PC-3 (cell line): ENCODE measurements around the gene ICE2. TPM values are rescaled to one million over a fixed set of nuclear protein-coding genes. Genes with fewer than 3 reads are reported as not detected.

ENCODE experiments used
- ATAC-seq: fragments of 200-7000 bp; cut with Tn5 transposase; 2 replicates; pipeline ENCODE4 v1.9.1; 2020; ENCODE audit warnings: mild to moderate bottlenecking, moderate library complexity
- BruUV-seq: library from RNA; stranded (reverse); fragments of 400-500 nt; replicated peaks from 2 replicates; lab custom pipeline; 2021; lab: Mats Ljungman, UMichigan
- CTCF ChIA-PET: fragments of 300-600 bp; sonication (Branson Sonifier 250); formaldehyde crosslinking; loops from one replicate; lab custom pipeline; 2022; ENCODE audit warnings: antibody characterized with exemption; lab: Charles Lee
- POLR2A ChIA-PET: fragments of 300-600 bp; sonication (Branson Sonifier 250); formaldehyde crosslinking; loops from one replicate; lab custom pipeline; 2022; ENCODE audit warnings: antibody characterized with exemption; ENCODE audit not compliant: unreplicated experiment; lab: Charles Lee
- DNase-seq: peaks from one replicate; pipeline ENCODE4 v3.0.0-alpha.2; 2015
- H2AFZ ChIP-seq: fragments of 300-600 bp; sonication (generic); 2 replicates; pipeline ENCODE4 v1.6.0; 2016; ENCODE audit warnings: antibody characterized with exemption, low read length
- H3F3A ChIP-seq: fragments of 300-600 bp; sonication (generic); one replicate; pipeline ENCODE4 v1.6.0; 2017; ENCODE audit warnings: antibody characterized with exemption, low read length, control low read depth, mild to moderate bottlenecking; ENCODE audit not compliant: unreplicated experiment
- H3K27ac ChIP-seq: fragments of 300-600 bp; sonication (generic); 2 replicates; pipeline ENCODE4 v1.5.1; 2016; ENCODE audit warnings: mild to moderate bottlenecking, low read length
- H3K27me3 ChIP-seq: fragments of 300-600 bp; sonication (generic); 2 replicates; pipeline ENCODE4 v1.6.1; 2016; ENCODE audit warnings: low read length, mixed read lengths
- H3K36me3 ChIP-seq: fragments of 300-600 bp; sonication (generic); 2 replicates; pipeline ENCODE4 v1.6.1; 2016; ENCODE audit warnings: low read depth, mixed run types, low read length, mixed read lengths
- H3K4me1 ChIP-seq: fragments of 300-600 bp; sonication (generic); 2 replicates; pipeline ENCODE4 v1.5.1; 2016; ENCODE audit warnings: low read length; ENCODE audit not compliant: insufficient read depth
- H3K4me2 ChIP-seq: fragments of 300-600 bp; sonication (generic); 2 replicates; pipeline ENCODE4 v1.6.0; 2016; ENCODE audit warnings: low read length
- H3K4me3 ChIP-seq: fragments of 300-600 bp; sonication (generic); 2 replicates; pipeline ENCODE4 v1.5.1; 2016; ENCODE audit warnings: mild to moderate bottlenecking, low read length, mixed read lengths
- H3K79me2 ChIP-seq: fragments of 300-600 bp; sonication (generic); 2 replicates; pipeline ENCODE4 v1.6.1; 2017; ENCODE audit warnings: low read length, mixed read lengths
- H3K9ac ChIP-seq: fragments of 300-600 bp; sonication (generic); 2 replicates; pipeline ENCODE4 v1.6.0; 2016; ENCODE audit warnings: mild to moderate bottlenecking, low read length
- H3K9me2 ChIP-seq: fragments of 300-600 bp; sonication (generic); replicated peaks from 2 replicates; pipeline ENCODE4 v1.6.1; 2016; ENCODE audit warnings: mixed run types, low read length, mixed read lengths
- H3K9me3 ChIP-seq: fragments of 300-600 bp; sonication (generic); 2 replicates; pipeline ENCODE4 v1.6.1; 2016; ENCODE audit warnings: low read length, mixed read lengths
- H4K20me1 ChIP-seq: fragments of 300-600 bp; sonication (generic); 2 replicates; pipeline ENCODE4 v1.6.1; 2016; ENCODE audit warnings: low read length, mixed read lengths
- CTCF ChIP-seq: fragments of 300-600 bp; sonication (generic); conservative IDR thresholded peaks from 2 replicates; pipeline ENCODE4 v1.5.1; 2017; ENCODE audit warnings: antibody characterized with exemption, low read depth, mild to moderate bottlenecking, low read length
- EZH2 ChIP-seq: fragments of 300-600 bp; sonication (generic); IDR thresholded peaks from one replicate; pipeline ENCODE4 v1.6.1; 2017; ENCODE audit warnings: antibody characterized with exemption, mild to moderate bottlenecking, low read length; ENCODE audit not compliant: unreplicated experiment
- EZH2phosphoT487 ChIP-seq: fragments of 300-600 bp; sonication (generic); IDR thresholded peaks from 2 replicates; pipeline ENCODE4 v1.6.1; 2018; ENCODE audit warnings: mild to moderate bottlenecking, antibody characterized with exemption, low read length, borderline replicate concordance
- intact Hi-C: fragments of 100-400 bp; cut with micrococcal nuclease; formaldehyde crosslinking; loops from 2 replicates; pipeline ENCODE4 v1.9.0; 2023
- total RNA-seq: library from RNA; depleted of rRNA; stranded (reverse); fragments of >200 nt; gene quantifications from 2 replicates; pipeline ENCODE4 v1.2.3, GENCODE V29; 2014

ICE2 gene
- total RNA-seq, 1 experiment from 2014 or later, result 14.8 TPM

- Histone ChIP-seq H3K9ac (peak overlapping the region; percentile 100), H3K27ac (peak overlapping the region; percentile 98), H3K79me2 (peaks cover 74% of the 10 kb centered on the region), H3K36me3 (peaks cover 43% of the 10 kb centered on the region), H3K9me3 (no peaks in the 10 kb centered on the region), H3K27me3 (no peaks in the 10 kb centered on the region), H3K4me2 (peak overlapping the region; percentile 98), H4K20me1 (peaks cover 47% of the 10 kb centered on the region), H3K4me3 (peak overlapping the region; percentile 93), H3K4me1 (peaks cover 67% of the 10 kb centered on the region), H3F3A (peaks cover 33% of the 10 kb centered on the region), H2AFZ (no peak overlapping the region), H3K9me2 (no peaks in the 10 kb centered on the region)
- BruUV-seq, result no TSS peak
- ATAC-seq (no peak), DNase-seq (no peak)
- POLR2A ChIA-PET, result interaction anchor here (0.6 to 1.4 kb wide), 2 partner anchors 11 to 27 kb away, joined by 5 to 7 read pairs; no protein-coding TSS in a partner anchor
- intact Hi-C loops, result loop anchor here (10.0 kb wide), 1 partner anchor 128 kb away; no protein-coding TSS in a partner anchor
- CTCF ChIA-PET, result no interaction called here
- no peak for TF ChIP-seq CTCF
- no peak for TF ChIP-seq EZH2phosphoT487
- TF ChIP-seq EZH2, result no peak
Observed at GRCh38 chr15:60396560-60396957, 82.4 kb downstream of the ICE2 start.

- H3K36me3 ChIP-seq, result peaks cover 44% of the 10 kb centered on the region
- POLR2A ChIA-PET, result interaction anchor here (1.4 kb wide), 1 partner anchor 11 kb away, joined by 7 read pairs; no protein-coding TSS in a partner anchor
- peaks cover 51% of the 10 kb centered on the region for H4K20me1 ChIP-seq
- H3K9me3 ChIP-seq, result no peaks in the 10 kb centered on the region
- H3F3A ChIP-seq, result peaks cover 33% of the 10 kb centered on the region
- no peaks in the 10 kb centered on the region for H3K27me3 ChIP-seq
- peak overlapping the region; percentile 100 for H3K9ac ChIP-seq
- no TSS peak for BruUV-seq
- intact Hi-C loops, result loop anchor here (10.0 kb wide), 1 partner anchor 129 kb away; no protein-coding TSS in a partner anchor
- ATAC-seq, result no peak
- DNase-seq, result peak; percentile 34
- H3K4me1 ChIP-seq, result peaks cover 71% of the 10 kb centered on the region
- H3K27ac ChIP-seq, result peak overlapping the region; percentile 98
- H3K9me2 ChIP-seq, result no peaks in the 10 kb centered on the region
- CTCF ChIA-PET, result no interaction called here
- TF ChIP-seq EZH2phosphoT487 (no peak), EZH2 (no peak), CTCF (no peak)
- no peak overlapping the region for H2AFZ ChIP-seq
- H3K79me2 ChIP-seq, result peaks cover 78% of the 10 kb centered on the region
- peak overlapping the region; percentile 93 for H3K4me3 ChIP-seq
- peak overlapping the region; percentile 98 for H3K4me2 ChIP-seq
Observed at GRCh38 chr15:60396100-60396499, 82.8 kb downstream of the ICE2 start.

GRCh38 chr15:60395276-60396011, 83.5 kb downstream of the ICE2 start:
- H3K4me3 ChIP-seq, result peak overlapping the region; percentile 93
- intact Hi-C loops, result loop anchor here (10.0 kb wide), 1 partner anchor 129 kb away; no protein-coding TSS in a partner anchor
- peaks cover 85% of the 10 kb centered on the region for H3K79me2 ChIP-seq
- peak overlapping the region; percentile 100 for H3K9ac ChIP-seq
- H3K4me2 ChIP-seq, result peak overlapping the region; percentile 98
- TF ChIP-seq EZH2, result no peak
- TF ChIP-seq EZH2phosphoT487, result no peak
- TF ChIP-seq CTCF, result no peak
- no peaks in the 10 kb centered on the region for H3K9me3 ChIP-seq
- no peak overlapping the region for H2AFZ ChIP-seq
- CTCF ChIA-PET, result interaction anchor here (0.7 kb wide), 1 partner anchor 11 kb away, joined by 3 read pairs; no protein-coding TSS in a partner anchor
- DNase-seq (no peak), ATAC-seq (no peak)
- peak overlapping the region; percentile 98 for H3K27ac ChIP-seq
- H3K4me1 ChIP-seq, result peaks cover 72% of the 10 kb centered on the region
- POLR2A ChIA-PET, result interaction anchor here (0.5 to 1.4 kb wide), 3 partner anchors 12 to 324 kb away, joined by 3 to 7 read pairs (median 3); no protein-coding TSS in a partner anchor
- peaks cover 33% of the 10 kb centered on the region for H3F3A ChIP-seq
- no peaks in the 10 kb centered on the region for H3K9me2 ChIP-seq
- H4K20me1 ChIP-seq, result peaks cover 58% of the 10 kb centered on the region
- peaks cover 48% of the 10 kb centered on the region for H3K36me3 ChIP-seq
- H3K27me3 ChIP-seq, result no peaks in the 10 kb centered on the region
- no TSS peak for BruUV-seq
